WTC11 (cell line): ENCODE results near the gene PHF12. TPM values are rescaled to one million over a fixed set of nuclear protein-coding genes. Genes with fewer than 3 reads are reported as not detected.

Experiments used
- ATAC-seq: fragments of 200-7000 bp; cut with Tn5 transposase; 2 replicates; pipeline ENCODE4 v1.10.0; 2021; ENCODE audit warnings: mild to moderate bottlenecking, moderate library complexity
- CTCF ChIA-PET: fragments of 300-600 bp; sonication (Branson Sonifier 250); formaldehyde crosslinking; loops from one replicate; lab custom pipeline; 2021; ENCODE audit warnings: antibody characterized with exemption; lab: Charles Lee
- POLR2A ChIA-PET: fragments of 350-600 bp; sonication (Branson Sonifier 250); formaldehyde crosslinking; loops from one replicate; lab custom pipeline; 2021; ENCODE audit warnings: antibody characterized with exemption; lab: Charles Lee
- DNase-seq: peaks from one replicate; pipeline ENCODE4 v3.0.0; 2021; ENCODE audit warnings: low spot score
- H3K27ac Mint-ChIP-seq: 2 replicates; pipeline ENCODE4 v1.8.0; 2021; ENCODE audit warnings: mixed read lengths
- H3K27me3 Mint-ChIP-seq: 2 replicates; pipeline ENCODE4 v1.8.0; 2021; ENCODE audit warnings: low read depth, mild to moderate bottlenecking, moderate library complexity, mixed read lengths
- H3K36me3 Mint-ChIP-seq: 2 replicates; pipeline ENCODE4 v1.8.0; 2021; ENCODE audit warnings: mixed read lengths
- H3K4me1 Mint-ChIP-seq: 2 replicates; pipeline ENCODE4 v1.8.0; 2022; ENCODE audit warnings: mixed read lengths
- H3K4me3 Mint-ChIP-seq: 2 replicates; pipeline ENCODE4 v1.8.0; 2021; ENCODE audit warnings: mild to moderate bottlenecking, moderate library complexity, mixed read lengths
- H3K9me3 Mint-ChIP-seq: 2 replicates; pipeline ENCODE4 v1.8.0; 2021; ENCODE audit warnings: mixed read lengths
- CREB1 ChIP-seq: sonication (generic); formaldehyde crosslinking; IDR thresholded peaks from 2 replicates; pipeline ENCODE4 v1.8.0; 2023; ENCODE audit warnings: mild to moderate bottlenecking, missing genetic modification reagents
- ETV6 ChIP-seq: sonication (generic); formaldehyde crosslinking; IDR thresholded peaks from 2 replicates; pipeline ENCODE4 v1.8.1; 2022; ENCODE audit warnings: mild to moderate bottlenecking, missing genetic modification reagents
- FOXJ3 ChIP-seq: sonication (generic); formaldehyde crosslinking; IDR thresholded peaks from 2 replicates; pipeline ENCODE4 v1.9.0; 2021; ENCODE audit warnings: missing genetic modification reagents, mild to moderate bottlenecking, borderline replicate concordance
- IRF2 ChIP-seq: sonication (generic); formaldehyde crosslinking; IDR thresholded peaks from 2 replicates; pipeline ENCODE4 v1.8.0; 2022; ENCODE audit warnings: low read depth, missing genetic modification reagents, borderline replicate concordance
- SMAD4 ChIP-seq: sonication (generic); formaldehyde crosslinking; IDR thresholded peaks from 2 replicates; pipeline ENCODE4 v1.8.0; 2022; ENCODE audit warnings: mild to moderate bottlenecking, missing genetic modification reagents
- ZNF263 ChIP-seq: sonication (generic); formaldehyde crosslinking; IDR thresholded peaks from 2 replicates; pipeline ENCODE4 v1.8.1; 2022; ENCODE audit warnings: low read depth, mild to moderate bottlenecking, moderate library complexity, missing genetic modification reagents
- ZNF423 ChIP-seq: fragments of 250-450 bp; sonication (Bioruptor Pico); IDR thresholded peaks from 2 replicates; pipeline ENCODE4 v2.1.2; 2022; ENCODE audit warnings: mild to moderate bottlenecking, moderate library complexity
- total RNA-seq: library from RNA; stranded (reverse); gene quantifications from 3 replicates; pipeline ENCODE4 v1.2.3, GENCODE V29; 2021
- TF ChIP-seq, protein P1 (sequence below): sonication (generic); formaldehyde crosslinking; IDR thresholded peaks from 2 replicates; pipeline ENCODE4 v1.8.1; 2023; ENCODE audit warnings: mild to moderate bottlenecking, missing genetic modification reagents
- TF ChIP-seq, protein P2 (sequence below): fragments of 250-450 bp; sonication (Bioruptor Pico); IDR thresholded peaks from 2 replicates; pipeline ENCODE4 v1.9.0; 2021; ENCODE audit warnings: mild to moderate bottlenecking
- TF ChIP-seq, protein P3 (sequence below): fragments of 250-450 bp; sonication (Bioruptor Pico); IDR thresholded peaks from 2 replicates; pipeline ENCODE4 v1.9.0; 2021; ENCODE audit warnings: mild to moderate bottlenecking, borderline replicate concordance
- TF ChIP-seq, protein P4 (sequence below): sonication (generic); formaldehyde crosslinking; conservative IDR thresholded peaks from 2 replicates; pipeline ENCODE4 v1.8.1; 2023; ENCODE audit warnings: mild to moderate bottlenecking, low read depth, missing genetic modification reagents, moderate library complexity
- TF ChIP-seq, protein P5 (sequence below): fragments of 250-450 bp; sonication (Bioruptor Pico); IDR thresholded peaks from 2 replicates; pipeline ENCODE4 v1.9.0; 2021; ENCODE audit warnings: moderate library complexity, mild to moderate bottlenecking, inconsistent platforms, borderline replicate concordance
- TF ChIP-seq, protein P6 (sequence below): sonication (generic); formaldehyde crosslinking; IDR thresholded peaks from 2 replicates; pipeline ENCODE4 v1.8.0; 2023; ENCODE audit warnings: mild to moderate bottlenecking, missing genetic modification reagents
- TF ChIP-seq, protein P7 (sequence below): sonication (generic); formaldehyde crosslinking; IDR thresholded peaks from 2 replicates; pipeline ENCODE4 v1.8.1; 2023; ENCODE audit warnings: mild to moderate bottlenecking, missing genetic modification reagents

PHF12 gene
- total RNA-seq, 1 experiment from 2014 or later: 69.8 TPM

DNA sequence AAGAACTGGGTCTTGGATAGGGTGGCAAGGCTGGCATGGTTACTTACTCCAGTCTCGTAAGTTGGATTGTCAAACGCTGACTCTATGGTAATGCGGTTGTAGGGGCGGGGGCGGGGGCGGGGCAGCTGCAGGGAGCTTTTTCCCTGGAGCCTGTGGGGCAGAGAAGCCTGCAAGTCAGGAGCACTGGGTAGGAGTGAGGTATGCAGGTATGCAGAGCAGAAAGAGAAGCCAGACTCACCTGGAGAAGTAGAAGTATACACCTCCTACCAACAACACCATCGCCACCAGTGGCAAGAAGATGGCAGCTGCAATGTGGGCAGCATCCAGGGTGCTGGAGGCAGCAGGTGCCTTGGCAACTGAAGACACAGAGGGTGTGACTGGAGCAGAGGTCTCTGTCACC is 4.8 kb upstream of the PHF12 start (continued):
- TF ChIP-seq, protein P1, sequence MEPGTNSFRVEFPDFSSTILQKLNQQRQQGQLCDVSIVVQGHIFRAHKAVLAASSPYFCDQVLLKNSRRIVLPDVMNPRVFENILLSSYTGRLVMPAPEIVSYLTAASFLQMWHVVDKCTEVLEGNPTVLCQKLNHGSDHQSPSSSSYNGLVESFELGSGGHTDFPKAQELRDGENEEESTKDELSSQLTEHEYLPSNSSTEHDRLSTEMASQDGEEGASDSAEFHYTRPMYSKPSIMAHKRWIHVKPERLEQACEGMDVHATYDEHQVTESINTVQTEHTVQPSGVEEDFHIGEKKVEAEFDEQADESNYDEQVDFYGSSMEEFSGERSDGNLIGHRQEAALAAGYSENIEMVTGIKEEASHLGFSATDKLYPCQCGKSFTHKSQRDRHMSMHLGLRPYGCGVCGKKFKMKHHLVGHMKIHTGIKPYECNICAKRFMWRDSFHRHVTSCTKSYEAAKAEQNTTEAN (CRISPR knock-in tag): no peak
- no peak for TF ChIP-seq CREB1
- TF ChIP-seq ZNF263 (CRISPR knock-in tag): no peak

DNA sequence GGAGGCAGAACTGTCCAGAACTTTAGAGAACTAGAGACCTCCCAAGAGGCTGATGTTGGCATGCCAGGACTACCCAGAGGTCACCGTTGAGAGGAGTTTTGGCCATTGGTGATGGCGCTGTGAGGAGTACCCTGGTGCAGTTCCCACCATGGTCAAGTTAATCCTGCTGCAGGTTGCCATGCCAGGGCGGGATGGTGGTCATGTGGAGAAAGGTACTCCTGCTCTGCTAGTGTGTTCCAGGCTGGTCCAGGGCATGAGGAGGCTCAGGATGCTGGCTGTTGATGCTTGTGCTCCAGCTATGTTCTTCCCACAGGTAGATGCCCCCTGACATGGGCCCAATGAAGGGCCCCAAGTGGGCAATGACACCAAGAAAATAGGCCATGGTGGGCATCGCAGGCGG is 4.1 kb upstream of the PHF12 start:
- TF ChIP-seq, protein P2, sequence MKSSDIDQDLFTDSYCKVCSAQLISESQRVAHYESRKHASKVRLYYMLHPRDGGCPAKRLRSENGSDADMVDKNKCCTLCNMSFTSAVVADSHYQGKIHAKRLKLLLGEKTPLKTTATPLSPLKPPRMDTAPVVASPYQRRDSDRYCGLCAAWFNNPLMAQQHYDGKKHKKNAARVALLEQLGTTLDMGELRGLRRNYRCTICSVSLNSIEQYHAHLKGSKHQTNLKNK: no peak
- TF ChIP-seq, protein P3, sequence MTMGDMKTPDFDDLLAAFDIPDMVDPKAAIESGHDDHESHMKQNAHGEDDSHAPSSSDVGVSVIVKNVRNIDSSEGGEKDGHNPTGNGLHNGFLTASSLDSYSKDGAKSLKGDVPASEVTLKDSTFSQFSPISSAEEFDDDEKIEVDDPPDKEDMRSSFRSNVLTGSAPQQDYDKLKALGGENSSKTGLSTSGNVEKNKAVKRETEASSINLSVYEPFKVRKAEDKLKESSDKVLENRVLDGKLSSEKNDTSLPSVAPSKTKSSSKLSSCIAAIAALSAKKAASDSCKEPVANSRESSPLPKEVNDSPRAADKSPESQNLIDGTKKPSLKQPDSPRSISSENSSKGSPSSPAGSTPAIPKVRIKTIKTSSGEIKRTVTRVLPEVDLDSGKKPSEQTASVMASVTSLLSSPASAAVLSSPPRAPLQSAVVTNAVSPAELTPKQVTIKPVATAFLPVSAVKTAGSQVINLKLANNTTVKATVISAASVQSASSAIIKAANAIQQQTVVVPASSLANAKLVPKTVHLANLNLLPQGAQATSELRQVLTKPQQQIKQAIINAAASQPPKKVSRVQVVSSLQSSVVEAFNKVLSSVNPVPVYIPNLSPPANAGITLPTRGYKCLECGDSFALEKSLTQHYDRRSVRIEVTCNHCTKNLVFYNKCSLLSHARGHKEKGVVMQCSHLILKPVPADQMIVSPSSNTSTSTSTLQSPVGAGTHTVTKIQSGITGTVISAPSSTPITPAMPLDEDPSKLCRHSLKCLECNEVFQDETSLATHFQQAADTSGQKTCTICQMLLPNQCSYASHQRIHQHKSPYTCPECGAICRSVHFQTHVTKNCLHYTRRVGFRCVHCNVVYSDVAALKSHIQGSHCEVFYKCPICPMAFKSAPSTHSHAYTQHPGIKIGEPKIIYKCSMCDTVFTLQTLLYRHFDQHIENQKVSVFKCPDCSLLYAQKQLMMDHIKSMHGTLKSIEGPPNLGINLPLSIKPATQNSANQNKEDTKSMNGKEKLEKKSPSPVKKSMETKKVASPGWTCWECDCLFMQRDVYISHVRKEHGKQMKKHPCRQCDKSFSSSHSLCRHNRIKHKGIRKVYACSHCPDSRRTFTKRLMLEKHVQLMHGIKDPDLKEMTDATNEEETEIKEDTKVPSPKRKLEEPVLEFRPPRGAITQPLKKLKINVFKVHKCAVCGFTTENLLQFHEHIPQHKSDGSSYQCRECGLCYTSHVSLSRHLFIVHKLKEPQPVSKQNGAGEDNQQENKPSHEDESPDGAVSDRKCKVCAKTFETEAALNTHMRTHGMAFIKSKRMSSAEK (CRISPR knock-in tag): no peak
- TF ChIP-seq FOXJ3 (CRISPR knock-in tag) (no peak), ETV6 (CRISPR knock-in tag) (no peak), SMAD4 (CRISPR knock-in tag) (no peak), IRF2 (CRISPR knock-in tag) (no peak), ZNF423 (CRISPR knock-in tag) (no peak)
- TF ChIP-seq, protein P4, sequence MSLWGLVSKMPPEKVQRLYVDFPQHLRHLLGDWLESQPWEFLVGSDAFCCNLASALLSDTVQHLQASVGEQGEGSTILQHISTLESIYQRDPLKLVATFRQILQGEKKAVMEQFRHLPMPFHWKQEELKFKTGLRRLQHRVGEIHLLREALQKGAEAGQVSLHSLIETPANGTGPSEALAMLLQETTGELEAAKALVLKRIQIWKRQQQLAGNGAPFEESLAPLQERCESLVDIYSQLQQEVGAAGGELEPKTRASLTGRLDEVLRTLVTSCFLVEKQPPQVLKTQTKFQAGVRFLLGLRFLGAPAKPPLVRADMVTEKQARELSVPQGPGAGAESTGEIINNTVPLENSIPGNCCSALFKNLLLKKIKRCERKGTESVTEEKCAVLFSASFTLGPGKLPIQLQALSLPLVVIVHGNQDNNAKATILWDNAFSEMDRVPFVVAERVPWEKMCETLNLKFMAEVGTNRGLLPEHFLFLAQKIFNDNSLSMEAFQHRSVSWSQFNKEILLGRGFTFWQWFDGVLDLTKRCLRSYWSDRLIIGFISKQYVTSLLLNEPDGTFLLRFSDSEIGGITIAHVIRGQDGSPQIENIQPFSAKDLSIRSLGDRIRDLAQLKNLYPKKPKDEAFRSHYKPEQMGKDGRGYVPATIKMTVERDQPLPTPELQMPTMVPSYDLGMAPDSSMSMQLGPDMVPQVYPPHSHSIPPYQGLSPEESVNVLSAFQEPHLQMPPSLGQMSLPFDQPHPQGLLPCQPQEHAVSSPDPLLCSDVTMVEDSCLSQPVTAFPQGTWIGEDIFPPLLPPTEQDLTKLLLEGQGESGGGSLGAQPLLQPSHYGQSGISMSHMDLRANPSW (CRISPR knock-in tag): no peak
- TF ChIP-seq, protein P5, sequence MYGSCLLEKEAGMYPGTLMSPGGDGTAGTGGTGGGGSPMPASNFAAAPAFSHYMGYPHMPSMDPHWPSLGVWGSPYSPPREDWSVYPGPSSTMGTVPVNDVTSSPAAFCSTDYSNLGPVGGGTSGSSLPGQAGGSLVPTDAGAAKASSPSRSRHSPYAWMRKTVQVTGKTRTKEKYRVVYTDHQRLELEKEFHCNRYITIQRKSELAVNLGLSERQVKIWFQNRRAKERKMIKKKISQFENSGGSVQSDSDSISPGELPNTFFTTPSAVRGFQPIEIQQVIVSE (CRISPR knock-in tag): no peak
- TF ChIP-seq, protein P6, sequence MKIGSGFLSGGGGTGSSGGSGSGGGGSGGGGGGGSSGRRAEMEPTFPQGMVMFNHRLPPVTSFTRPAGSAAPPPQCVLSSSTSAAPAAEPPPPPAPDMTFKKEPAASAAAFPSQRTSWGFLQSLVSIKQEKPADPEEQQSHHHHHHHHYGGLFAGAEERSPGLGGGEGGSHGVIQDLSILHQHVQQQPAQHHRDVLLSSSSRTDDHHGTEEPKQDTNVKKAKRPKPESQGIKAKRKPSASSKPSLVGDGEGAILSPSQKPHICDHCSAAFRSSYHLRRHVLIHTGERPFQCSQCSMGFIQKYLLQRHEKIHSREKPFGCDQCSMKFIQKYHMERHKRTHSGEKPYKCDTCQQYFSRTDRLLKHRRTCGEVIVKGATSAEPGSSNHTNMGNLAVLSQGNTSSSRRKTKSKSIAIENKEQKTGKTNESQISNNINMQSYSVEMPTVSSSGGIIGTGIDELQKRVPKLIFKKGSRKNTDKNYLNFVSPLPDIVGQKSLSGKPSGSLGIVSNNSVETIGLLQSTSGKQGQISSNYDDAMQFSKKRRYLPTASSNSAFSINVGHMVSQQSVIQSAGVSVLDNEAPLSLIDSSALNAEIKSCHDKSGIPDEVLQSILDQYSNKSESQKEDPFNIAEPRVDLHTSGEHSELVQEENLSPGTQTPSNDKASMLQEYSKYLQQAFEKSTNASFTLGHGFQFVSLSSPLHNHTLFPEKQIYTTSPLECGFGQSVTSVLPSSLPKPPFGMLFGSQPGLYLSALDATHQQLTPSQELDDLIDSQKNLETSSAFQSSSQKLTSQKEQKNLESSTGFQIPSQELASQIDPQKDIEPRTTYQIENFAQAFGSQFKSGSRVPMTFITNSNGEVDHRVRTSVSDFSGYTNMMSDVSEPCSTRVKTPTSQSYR (CRISPR knock-in tag): no peak
- TF ChIP-seq, protein P7, sequence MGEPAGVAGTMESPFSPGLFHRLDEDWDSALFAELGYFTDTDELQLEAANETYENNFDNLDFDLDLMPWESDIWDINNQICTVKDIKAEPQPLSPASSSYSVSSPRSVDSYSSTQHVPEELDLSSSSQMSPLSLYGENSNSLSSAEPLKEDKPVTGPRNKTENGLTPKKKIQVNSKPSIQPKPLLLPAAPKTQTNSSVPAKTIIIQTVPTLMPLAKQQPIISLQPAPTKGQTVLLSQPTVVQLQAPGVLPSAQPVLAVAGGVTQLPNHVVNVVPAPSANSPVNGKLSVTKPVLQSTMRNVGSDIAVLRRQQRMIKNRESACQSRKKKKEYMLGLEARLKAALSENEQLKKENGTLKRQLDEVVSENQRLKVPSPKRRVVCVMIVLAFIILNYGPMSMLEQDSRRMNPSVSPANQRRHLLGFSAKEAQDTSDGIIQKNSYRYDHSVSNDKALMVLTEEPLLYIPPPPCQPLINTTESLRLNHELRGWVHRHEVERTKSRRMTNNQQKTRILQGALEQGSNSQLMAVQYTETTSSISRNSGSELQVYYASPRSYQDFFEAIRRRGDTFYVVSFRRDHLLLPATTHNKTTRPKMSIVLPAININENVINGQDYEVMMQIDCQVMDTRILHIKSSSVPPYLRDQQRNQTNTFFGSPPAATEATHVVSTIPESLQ: no peak
- ATAC-seq (no peak), DNase-seq (no peak)
- H3K27me3 Mint-ChIP-seq: no peaks in the 10 kb centered on the region
- peaks cover 13% of the 10 kb centered on the region for H3K4me1 Mint-ChIP-seq
- no peaks in the 10 kb centered on the region for H3K9me3 Mint-ChIP-seq
- H3K27ac Mint-ChIP-seq: no peak overlapping the region
- H3K36me3 Mint-ChIP-seq: no peaks in the 10 kb centered on the region
- ChIA-PET CTCF (interaction anchor here (0.9 to 15.6 kb wide), 7 partner anchors 10 to 228 kb away, joined by 3 to 762 read pairs (median 3); partner anchors contain the start of gene TLCD1), POLR2A (interaction anchor here (0.5 kb wide), 1 partner anchor 168 kb away, joined by 3 read pairs; no protein-coding TSS in a partner anchor)
- H3K4me3 Mint-ChIP-seq: no peak overlapping the region
